ENCODE measurements around the gene APBA3. TPM values are rescaled to one million over a fixed set of nuclear protein-coding genes. Genes with fewer than 3 reads are reported as not detected.
A peak's percentile ranks its signal among the peaks of the same experiment; 100 is the strongest.
"Not testable (repeated sequence)": the region's sequence is repeated elsewhere in the genome, so short reads cannot be mapped to it uniquely, and the experiment has no call there.

Gene APBA3
- total RNA-seq, 2 experiments from 2014 or later: 45.8 to 50.0 TPM

DNA sequence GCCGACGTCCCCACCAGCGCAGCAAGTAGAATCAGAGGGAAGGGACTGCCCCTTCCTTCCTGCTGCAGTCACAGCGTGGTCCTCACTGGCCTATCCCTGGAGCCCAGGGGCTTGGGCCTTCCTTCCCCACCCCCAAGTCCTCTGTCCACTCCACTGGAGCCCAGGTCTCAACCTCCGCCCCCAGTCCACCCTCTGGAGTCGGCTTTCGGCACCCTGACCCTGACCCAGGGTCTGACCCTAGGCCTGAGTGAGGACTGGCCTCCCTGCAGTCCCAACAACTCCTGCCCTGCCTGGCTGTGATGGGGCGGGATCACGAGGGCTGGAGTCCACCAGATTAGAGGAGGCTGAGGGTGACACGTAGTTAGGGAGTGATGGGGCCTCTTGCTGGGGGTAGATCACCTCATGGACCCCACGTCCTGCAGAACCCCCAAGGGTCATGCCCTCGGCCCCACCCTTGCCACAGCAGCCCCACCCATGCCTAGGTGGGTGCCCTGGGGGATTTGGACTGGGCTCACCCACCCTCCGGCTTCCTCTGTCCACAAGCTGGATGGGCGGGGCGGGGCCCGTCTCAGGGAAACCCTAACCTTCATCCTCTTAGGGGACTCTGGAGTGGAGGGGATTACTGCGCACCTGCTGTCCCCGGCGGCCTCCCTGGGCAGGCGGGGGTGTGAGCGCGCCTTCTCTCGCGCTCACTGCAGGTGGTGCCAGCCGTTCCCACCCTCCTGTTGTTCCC, 6.7 kb upstream of the APBA3 start:
- H3K4me3 Mint-ChIP-seq: no peak overlapping the region
- H3K27ac ChIP-seq (ENCODE audit: low read depth in 1 of 2, low read length in 2 of 2): no peak overlapping the region
- TF ChIP-seq, protein P1, sequence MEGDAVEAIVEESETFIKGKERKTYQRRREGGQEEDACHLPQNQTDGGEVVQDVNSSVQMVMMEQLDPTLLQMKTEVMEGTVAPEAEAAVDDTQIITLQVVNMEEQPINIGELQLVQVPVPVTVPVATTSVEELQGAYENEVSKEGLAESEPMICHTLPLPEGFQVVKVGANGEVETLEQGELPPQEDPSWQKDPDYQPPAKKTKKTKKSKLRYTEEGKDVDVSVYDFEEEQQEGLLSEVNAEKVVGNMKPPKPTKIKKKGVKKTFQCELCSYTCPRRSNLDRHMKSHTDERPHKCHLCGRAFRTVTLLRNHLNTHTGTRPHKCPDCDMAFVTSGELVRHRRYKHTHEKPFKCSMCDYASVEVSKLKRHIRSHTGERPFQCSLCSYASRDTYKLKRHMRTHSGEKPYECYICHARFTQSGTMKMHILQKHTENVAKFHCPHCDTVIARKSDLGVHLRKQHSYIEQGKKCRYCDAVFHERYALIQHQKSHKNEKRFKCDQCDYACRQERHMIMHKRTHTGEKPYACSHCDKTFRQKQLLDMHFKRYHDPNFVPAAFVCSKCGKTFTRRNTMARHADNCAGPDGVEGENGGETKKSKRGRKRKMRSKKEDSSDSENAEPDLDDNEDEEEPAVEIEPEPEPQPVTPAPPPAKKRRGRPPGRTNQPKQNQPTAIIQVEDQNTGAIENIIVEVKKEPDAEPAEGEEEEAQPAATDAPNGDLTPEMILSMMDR (IDR thresholded peaks at IDR 0.05): no peak
- no peak overlapping the region for H3K27ac Mint-ChIP-seq
- H3K9me3 Mint-ChIP-seq: no peaks in the 10 kb centered on the region
- no peak for ATAC-seq (ENCODE audit: poor library complexity)
- ChIA-PET CTCF (no interaction called here), POLR2A (no interaction called here)
- peaks cover 7% of the 10 kb centered on the region for H3K4me1 Mint-ChIP-seq (ENCODE audit: low read depth)
- H3K4me1 ChIP-seq (ENCODE audit: insufficient read depth, low read length): peaks cover 27% of the 10 kb centered on the region
- no peaks in the 10 kb centered on the region for H3K9me3 ChIP-seq (ENCODE audit: control insufficient read depth in 1 of 2, insufficient read depth in 1 of 2, low read length in 2 of 2)
- peaks cover 38% of the 10 kb centered on the region for H3K36me3 ChIP-seq (ENCODE audit: insufficient read depth, low read length)
- H3K36me3 Mint-ChIP-seq (ENCODE audit: low read depth): peaks cover 33% of the 10 kb centered on the region
- H3K27me3 ChIP-seq (ENCODE audit: control insufficient read depth in 1 of 2, insufficient read depth in 2 of 2, low read length in 2 of 2): no peaks in the 10 kb centered on the region
- no peak for DNase-seq
- no peaks in the 10 kb centered on the region for H3K27me3 Mint-ChIP-seq
- intact Hi-C loops (cut with DNase I, micrococcal nuclease): loop anchor here in 1 of 2 experiments (10.0 kb wide), 1 partner anchor 333 kb away; no protein-coding TSS in a partner anchor
- no peak overlapping the region for H3K4me3 ChIP-seq (ENCODE audit: low read length)

DNA sequence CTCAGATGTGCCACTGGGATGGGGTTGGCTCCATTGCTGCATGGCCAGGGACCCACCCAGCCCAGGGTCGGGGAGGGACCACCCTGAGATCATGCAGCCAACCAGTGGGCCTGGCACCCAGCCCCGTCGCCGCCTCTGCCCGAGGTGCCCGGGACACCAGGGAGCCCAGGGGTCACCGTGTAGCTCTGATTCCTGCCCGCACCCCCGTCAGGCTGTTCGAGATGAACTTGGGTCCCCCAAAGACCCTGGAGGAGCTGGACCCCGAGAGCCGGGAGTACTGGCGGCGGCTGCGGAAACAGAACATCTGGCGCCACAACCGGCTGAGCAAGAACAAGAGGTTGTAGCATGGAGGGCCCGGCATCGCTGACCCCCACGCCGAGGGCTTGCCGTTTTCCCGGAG, 5.6 kb upstream of the APBA3 start:
- H3K4me1 Mint-ChIP-seq (ENCODE audit: low read depth): peaks cover 18% of the 10 kb centered on the region
- POLR2A ChIA-PET: no interaction called here

DNA sequence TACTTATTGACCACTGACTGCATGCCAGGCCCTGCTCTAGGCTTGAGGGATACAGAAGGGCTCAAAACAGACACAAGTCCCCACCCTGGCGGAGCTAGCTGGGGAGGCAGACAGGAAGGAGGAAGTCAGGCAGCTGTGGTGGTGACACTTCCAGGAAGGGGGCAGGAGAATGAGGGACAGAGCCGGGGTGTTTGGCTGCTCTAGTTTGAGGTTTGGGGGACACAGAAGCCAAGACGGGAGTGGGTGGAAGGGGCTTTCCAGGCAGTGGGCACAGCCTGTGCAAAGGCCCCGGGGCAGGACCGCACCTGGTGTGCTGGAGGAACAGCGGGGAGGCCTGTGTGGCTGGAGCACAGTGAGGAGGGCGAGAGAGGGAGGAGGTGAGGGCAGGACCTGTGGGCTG, 5.0 kb upstream of the APBA3 start:
- CTCF ChIA-PET: no interaction called here
- ATAC-seq (ENCODE audit: poor library complexity) (no peak), DNase-seq (peak in 1 of 14 experiments; percentile 16)
- Histone ChIP-seq H3K27me3 (ENCODE audit: control insufficient read depth in 1 of 2, insufficient read depth in 2 of 2, low read length in 2 of 2) (no peaks in the 10 kb centered on the region), H3K9me3 (ENCODE audit: control insufficient read depth in 1 of 2, insufficient read depth in 1 of 2, low read length in 2 of 2) (no peaks in the 10 kb centered on the region), H3K4me3 (ENCODE audit: low read length) (no peak overlapping the region), H3K4me1 (ENCODE audit: insufficient read depth, low read length) (peaks cover 35% of the 10 kb centered on the region), H3K27ac (ENCODE audit: low read depth in 1 of 2, low read length in 2 of 2) (no peak overlapping the region), H3K36me3 (ENCODE audit: insufficient read depth, low read length) (peaks cover 38% of the 10 kb centered on the region)
- Mint-ChIP-seq H3K9me3 (no peaks in the 10 kb centered on the region), H3K27ac (peak overlapping the region; percentile 20), H3K36me3 (ENCODE audit: low read depth) (peaks cover 44% of the 10 kb centered on the region), H3K4me1 (ENCODE audit: low read depth) (peaks cover 22% of the 10 kb centered on the region), H3K27me3 (no peaks in the 10 kb centered on the region), H3K4me3 (no peak overlapping the region)
- TF ChIP-seq, protein P1 (IDR thresholded peaks at IDR 0.05): no peak
- intact Hi-C loops (cut with DNase I, micrococcal nuclease): loop anchor here in 1 of 2 experiments (10.0 kb wide), 1 partner anchor 332 kb away; no protein-coding TSS in a partner anchor
- POLR2A ChIA-PET: no interaction called here

More for the DNA sequence above, 5.6 kb upstream of the APBA3 start:
- Mint-ChIP-seq H3K36me3 (ENCODE audit: low read depth) (peaks cover 41% of the 10 kb centered on the region), H3K9me3 (no peaks in the 10 kb centered on the region), H3K27ac (no peak overlapping the region), H3K4me3 (no peak overlapping the region), H3K27me3 (no peaks in the 10 kb centered on the region)
- no peak for ATAC-seq (ENCODE audit: poor library complexity)
- Histone ChIP-seq H3K36me3 (ENCODE audit: insufficient read depth, low read length) (peaks cover 38% of the 10 kb centered on the region), H3K27me3 (ENCODE audit: control insufficient read depth in 1 of 2, insufficient read depth in 2 of 2, low read length in 2 of 2) (no peaks in the 10 kb centered on the region), H3K27ac (ENCODE audit: low read depth in 1 of 2, low read length in 2 of 2) (no peak overlapping the region), H3K4me3 (ENCODE audit: low read length) (no peak overlapping the region), H3K4me1 (ENCODE audit: insufficient read depth, low read length) (peaks cover 30% of the 10 kb centered on the region), H3K9me3 (ENCODE audit: control insufficient read depth in 1 of 2, insufficient read depth in 1 of 2, low read length in 2 of 2) (no peaks in the 10 kb centered on the region)
- TF ChIP-seq, protein P1 (IDR thresholded peaks at IDR 0.05): no peak
- DNase-seq: no peak
- intact Hi-C loops (cut with DNase I, micrococcal nuclease): loop anchor here in 1 of 2 experiments (10.0 kb wide), 1 partner anchor 332 kb away; no protein-coding TSS in a partner anchor
- CTCF ChIA-PET: no interaction called here

DNA sequence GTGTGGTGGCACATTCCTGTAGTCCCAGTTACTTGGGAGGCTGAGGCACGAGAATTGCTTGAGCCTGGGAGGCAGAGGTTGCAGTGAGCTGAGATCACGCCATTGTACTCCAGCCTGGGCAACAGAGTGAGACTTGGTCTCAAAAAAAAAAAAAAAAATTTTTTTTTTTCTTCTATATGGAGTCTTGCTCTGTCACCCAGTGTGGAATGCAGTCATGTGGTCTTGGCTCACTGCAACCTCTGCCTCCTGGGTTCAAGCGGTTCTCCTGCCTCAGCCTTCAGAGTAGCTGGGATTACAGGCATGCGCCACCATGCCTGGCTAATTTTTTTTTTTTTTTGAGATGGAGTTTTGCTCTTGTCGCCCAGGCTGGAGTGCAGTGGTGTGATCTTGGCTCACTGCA, 4.3 kb upstream of the APBA3 start:
- peaks cover 38% of the 10 kb centered on the region for H3K36me3 ChIP-seq (ENCODE audit: insufficient read depth, low read length)
- intact Hi-C loops (cut with DNase I, micrococcal nuclease): loop anchor here in 1 of 2 experiments (2.0 to 10.0 kb wide), 2 partner anchors 259 to 331 kb away; partner anchors contain the start of gene FZR1
- H3K9me3 ChIP-seq (ENCODE audit: control insufficient read depth in 1 of 2, insufficient read depth in 1 of 2, low read length in 2 of 2); H3K27ac ChIP-seq (ENCODE audit: low read depth in 1 of 2, low read length in 2 of 2); H3K4me3 ChIP-seq (ENCODE audit: low read length); H3K4me3 Mint-ChIP-seq; DNase-seq; ATAC-seq (ENCODE audit: poor library complexity); POLR2A ChIA-PET; H3K9me3 Mint-ChIP-seq; H3K27me3 ChIP-seq (ENCODE audit: control insufficient read depth in 1 of 2, insufficient read depth in 2 of 2, low read length in 2 of 2); H3K27me3 Mint-ChIP-seq; H3K27ac Mint-ChIP-seq; CTCF ChIA-PET: not testable (repeated sequence)
- Mint-ChIP-seq H3K4me1 (ENCODE audit: low read depth) (peaks cover 30% of the 10 kb centered on the region), H3K36me3 (ENCODE audit: low read depth) (peaks cover 46% of the 10 kb centered on the region)
- peaks cover 41% of the 10 kb centered on the region for H3K4me1 ChIP-seq (ENCODE audit: insufficient read depth, low read length)
